Neural progenitor cell (in vitro differentiated cells): ENCODE measurements around the gene PSMB2.

ENCODE experiments used
- CTCF ChIP-seq: fragments of 200-600 bp; sonication (generic); IDR thresholded peaks from 2 replicates; pipeline ENCODE4 v1.5.1; 2017; ENCODE audit warnings: antibody characterized with exemption, mild to moderate bottlenecking
- EZH2 ChIP-seq: fragments of 200-600 bp; sonication (generic); IDR thresholded peaks from 2 replicates; pipeline ENCODE4 v1.6.1; 2017; ENCODE audit warnings: antibody characterized with exemption, mild to moderate bottlenecking, moderate library complexity

GRCh38 chr1:35597870-35598269 lies 43.5 kb downstream of the PSMB2 start:
- TF ChIP-seq CTCF (no peak), EZH2 (no peak)
